ENCODE results near the gene AKTIP. TPM values are rescaled to one million over a fixed set of nuclear protein-coding genes. Genes with fewer than 3 reads are reported as not detected.

The AKTIP gene
- total and polyA plus RNA-seq, 2 of the 4 experiments (the other 2 are of a cell fraction) = 17.7 to 19.9 TPM

DNA sequence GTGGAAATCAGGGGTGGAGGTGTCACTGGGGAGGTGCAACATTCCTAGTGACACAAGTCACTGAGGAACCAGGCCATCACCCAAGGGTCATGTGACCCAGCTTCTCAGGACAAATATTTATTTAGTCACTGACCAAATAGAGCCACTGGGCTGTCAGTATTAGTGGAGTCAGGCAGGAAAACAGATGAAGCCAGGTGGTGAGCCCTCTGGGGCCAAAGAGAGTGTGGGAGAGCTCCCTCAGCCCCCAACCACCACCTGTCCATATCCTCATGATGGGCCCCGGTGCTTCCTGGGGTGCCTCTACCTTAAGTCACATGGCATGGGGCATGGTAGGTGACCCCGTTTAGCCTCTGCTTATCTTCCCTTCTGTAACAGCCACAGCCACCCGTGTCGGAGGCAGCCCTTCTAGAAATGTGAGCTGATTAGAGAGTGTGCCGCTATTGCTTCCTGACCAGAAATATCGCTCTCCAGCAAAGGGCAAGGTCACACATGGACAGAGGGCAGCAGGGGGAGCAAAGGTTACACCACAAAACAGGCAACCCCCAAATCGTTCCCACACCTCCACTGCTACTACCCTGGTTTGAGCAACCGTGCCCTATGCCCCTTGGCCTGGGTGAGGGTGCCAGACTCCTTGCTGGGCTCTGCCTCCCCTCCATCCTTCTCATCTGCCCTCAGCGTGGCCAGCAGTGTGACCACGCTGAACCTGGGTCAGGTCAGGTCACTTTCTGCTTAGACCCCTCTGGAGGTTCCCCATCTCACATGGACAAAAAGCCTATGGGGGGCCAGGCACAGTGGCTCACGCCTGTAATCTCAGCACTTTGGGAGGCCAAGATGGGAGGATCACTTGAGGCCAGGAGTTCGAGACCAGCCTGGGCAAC lies 8.6 kb upstream of the AKTIP start:
- no peak overlapping the region for H2AFZ ChIP-seq (replicated peaks; ENCODE audit: low read length, poor library complexity)
- BruUV-seq (replicated peaks) = no TSS peak
- dilution Hi-C loops (cut with HindIII; ENCODE audit: low sequenced_read_pairs, unreplicated experiment) = no loop called here
- no peak overlapping the region for H4K91ac ChIP-seq (ENCODE audit: insufficient read depth, low read depth, low read length)
- TF ChIP-seq MAZ (IDR thresholded peaks at IDR 0.05; ENCODE audit: borderline replicate concordance, low read depth, low read length) = no peak
- TF ChIP-seq MAFK (IDR thresholded peaks at IDR 0.05; ENCODE audit: low read depth, low read length) = no peak
- TF ChIP-seq SMC3 (IDR thresholded peaks at IDR 0.05; ENCODE audit: low read depth, low read length) = no peak
- TF ChIP-seq MXI1 (IDR thresholded peaks at IDR 0.05; ENCODE audit: borderline replicate concordance, low read depth, low read length) = no peak
- no peak for TF ChIP-seq CEBPB (IDR thresholded peaks at IDR 0.05; ENCODE audit: low read depth, low read length)
- no peak for TF ChIP-seq FOS (IDR thresholded peaks at IDR 0.05; ENCODE audit: low read depth, low read length)
- no peak for TF ChIP-seq RCOR1 (IDR thresholded peaks at IDR 0.05; ENCODE audit: insufficient replicate concordance, low read length)
- TF ChIP-seq, protein P1, sequence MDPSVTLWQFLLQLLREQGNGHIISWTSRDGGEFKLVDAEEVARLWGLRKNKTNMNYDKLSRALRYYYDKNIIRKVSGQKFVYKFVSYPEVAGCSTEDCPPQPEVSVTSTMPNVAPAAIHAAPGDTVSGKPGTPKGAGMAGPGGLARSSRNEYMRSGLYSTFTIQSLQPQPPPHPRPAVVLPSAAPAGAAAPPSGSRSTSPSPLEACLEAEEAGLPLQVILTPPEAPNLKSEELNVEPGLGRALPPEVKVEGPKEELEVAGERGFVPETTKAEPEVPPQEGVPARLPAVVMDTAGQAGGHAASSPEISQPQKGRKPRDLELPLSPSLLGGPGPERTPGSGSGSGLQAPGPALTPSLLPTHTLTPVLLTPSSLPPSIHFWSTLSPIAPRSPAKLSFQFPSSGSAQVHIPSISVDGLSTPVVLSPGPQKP (IDR thresholded peaks at IDR 0.05; ENCODE audit: borderline replicate concordance, low read depth, low read length) = no peak
- TF ChIP-seq NFE2L2 (IDR thresholded peaks at IDR 0.05; ENCODE audit: low read depth, low read length) = no peak
- TF ChIP-seq CHD1 (IDR thresholded peaks at IDR 0.05; ENCODE audit: low read depth, low read length) = no peak
- no peak for TF ChIP-seq RFX5 (IDR thresholded peaks at IDR 0.05; ENCODE audit: low read depth, low read length)
- TF ChIP-seq, protein P2, sequence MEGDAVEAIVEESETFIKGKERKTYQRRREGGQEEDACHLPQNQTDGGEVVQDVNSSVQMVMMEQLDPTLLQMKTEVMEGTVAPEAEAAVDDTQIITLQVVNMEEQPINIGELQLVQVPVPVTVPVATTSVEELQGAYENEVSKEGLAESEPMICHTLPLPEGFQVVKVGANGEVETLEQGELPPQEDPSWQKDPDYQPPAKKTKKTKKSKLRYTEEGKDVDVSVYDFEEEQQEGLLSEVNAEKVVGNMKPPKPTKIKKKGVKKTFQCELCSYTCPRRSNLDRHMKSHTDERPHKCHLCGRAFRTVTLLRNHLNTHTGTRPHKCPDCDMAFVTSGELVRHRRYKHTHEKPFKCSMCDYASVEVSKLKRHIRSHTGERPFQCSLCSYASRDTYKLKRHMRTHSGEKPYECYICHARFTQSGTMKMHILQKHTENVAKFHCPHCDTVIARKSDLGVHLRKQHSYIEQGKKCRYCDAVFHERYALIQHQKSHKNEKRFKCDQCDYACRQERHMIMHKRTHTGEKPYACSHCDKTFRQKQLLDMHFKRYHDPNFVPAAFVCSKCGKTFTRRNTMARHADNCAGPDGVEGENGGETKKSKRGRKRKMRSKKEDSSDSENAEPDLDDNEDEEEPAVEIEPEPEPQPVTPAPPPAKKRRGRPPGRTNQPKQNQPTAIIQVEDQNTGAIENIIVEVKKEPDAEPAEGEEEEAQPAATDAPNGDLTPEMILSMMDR (conservative IDR thresholded peaks at IDR 0.05; ENCODE audit: low read depth, low read length) = no peak
- no peak for TF ChIP-seq POLR2A (IDR thresholded peaks at IDR 0.05; ENCODE audit: low read depth, low read length)
- no peak for TF ChIP-seq RAD21 (IDR thresholded peaks at IDR 0.05; ENCODE audit: low read length)
- no peak overlapping the region for H3K27ac ChIP-seq (ENCODE audit: insufficient read depth, low read length)
- H4K5ac ChIP-seq (ENCODE audit: low read depth, low read length) = no peak overlapping the region
- ChIA-PET POLR2A (ENCODE audit: unreplicated experiment) (no interaction called here), CTCF (no interaction called here)
- 100% methylated on average over 1 of the region's 12 CpGs; no CpG with 5 or more reads in 1 of the 2 experiments for WGBS, 2 experiments (ENCODE audit: extremely low coverage in 2 of 2, insufficient read length in 1 of 2)
- H4K20me1 ChIP-seq (ENCODE audit: insufficient read depth, low read length) = no peaks in the 10 kb centered on the region
- no peak for DNase-seq
- intact Hi-C loops (cut with micrococcal nuclease) = loop anchor here (10.0 kb wide), 1 partner anchor 1317 kb away; no protein-coding TSS in a partner anchor
- no peak overlapping the region for H3K4me2 ChIP-seq (ENCODE audit: low read depth, low read length)
- no peaks in the 10 kb centered on the region for H3K36me3 ChIP-seq (ENCODE audit: control insufficient read depth, insufficient read depth, low read length)
- no peak overlapping the region for H2BK120ac ChIP-seq (ENCODE audit: low read depth, low read length)
- H3K4ac ChIP-seq (ENCODE audit: low read depth, low read length) = no peak overlapping the region
- no peaks in the 10 kb centered on the region for H3K4me1 ChIP-seq (ENCODE audit: control insufficient read depth, insufficient read depth, low read length)
- no peak overlapping the region for H2BK15ac ChIP-seq (ENCODE audit: low read depth, low read length)
- no peak overlapping the region for H2AK5ac ChIP-seq (ENCODE audit: low read depth, low read length)
- no peak overlapping the region for H2BK20ac ChIP-seq (ENCODE audit: low read depth, low read length)
- H2AK9ac ChIP-seq (replicated peaks; ENCODE audit: low read depth, low read length, poor library complexity) = no peak overlapping the region
- no peaks in the 10 kb centered on the region for H3K9me3 ChIP-seq (ENCODE audit: control insufficient read depth, insufficient read depth, low read length)
- H2BK5ac ChIP-seq (ENCODE audit: low read depth, low read length, poor library complexity, severe bottlenecking) = no peak overlapping the region
- in situ Hi-C loops (cut with MboI; ENCODE audit: low sequenced_read_pairs) = no loop called here
- no peak for ATAC-seq (ENCODE audit: low read depth)
- H3K79me1 ChIP-seq (ENCODE audit: low read depth in 1 of 2, low read length in 2 of 2) = no peaks in the 10 kb centered on the region
- H3K9me1 ChIP-seq (ENCODE audit: insufficient read depth, low read length) = no peaks in the 10 kb centered on the region
- H3K23ac ChIP-seq (ENCODE audit: low read depth, low read length) = no peak overlapping the region
- no peak overlapping the region for H3K4me3 ChIP-seq (ENCODE audit: insufficient read depth, low read depth, low read length)
- H3K27me3 ChIP-seq (ENCODE audit: control insufficient read depth, insufficient read depth, low read length) = peaks cover 2% of the 10 kb centered on the region
- H3K14ac ChIP-seq (replicated peaks; ENCODE audit: low read depth, low read length) = no peak overlapping the region
- no peak overlapping the region for H3K9ac ChIP-seq (ENCODE audit: low read depth, low read length)
- H4K8ac ChIP-seq (ENCODE audit: low read depth in 2 of 2, low read length in 2 of 2) = no peak overlapping the region
- no peak overlapping the region for H3K18ac ChIP-seq (ENCODE audit: low read depth, low read length)
- no peak overlapping the region for H3K56ac ChIP-seq (ENCODE audit: extremely low read depth, insufficient read depth, low read length)
